ENCODE results near the gene DST. TPM values are rescaled to one million over a fixed set of nuclear protein-coding genes. Genes with fewer than 3 reads are reported as not detected.

DST gene
- total RNA-seq, 4 donors from 2014 or later = 114 to 219 (median 204) TPM

GRCh38 chr6:56685994-56686393, 43.3 kb upstream of the DST start:
- intact Hi-C loops (cut with DNase I; ENCODE audit: low total_unique reads) (no loop called here), in situ Hi-C loops (cut with MboI; ENCODE audit: low sequenced_read_pairs in 4 of 4) (no loop called here)
- Histone ChIP-seq H3K27ac (peak overlapping the region; percentile 89 to 96 (median 94)), H3K4me3 (no peak overlapping the region), H3K4me1 (peaks cover 68 to 79% of the 10 kb centered on the region in 2 donors), H3K9me3 (no peaks in the 10 kb centered on the region), H3K36me3 (no peaks in the 10 kb centered on the region), H3K27me3 (no peaks in the 10 kb centered on the region)
- TF ChIP-seq POLR2A (IDR thresholded peaks at IDR 0.05) = no peak
- TF ChIP-seq, protein P1, sequence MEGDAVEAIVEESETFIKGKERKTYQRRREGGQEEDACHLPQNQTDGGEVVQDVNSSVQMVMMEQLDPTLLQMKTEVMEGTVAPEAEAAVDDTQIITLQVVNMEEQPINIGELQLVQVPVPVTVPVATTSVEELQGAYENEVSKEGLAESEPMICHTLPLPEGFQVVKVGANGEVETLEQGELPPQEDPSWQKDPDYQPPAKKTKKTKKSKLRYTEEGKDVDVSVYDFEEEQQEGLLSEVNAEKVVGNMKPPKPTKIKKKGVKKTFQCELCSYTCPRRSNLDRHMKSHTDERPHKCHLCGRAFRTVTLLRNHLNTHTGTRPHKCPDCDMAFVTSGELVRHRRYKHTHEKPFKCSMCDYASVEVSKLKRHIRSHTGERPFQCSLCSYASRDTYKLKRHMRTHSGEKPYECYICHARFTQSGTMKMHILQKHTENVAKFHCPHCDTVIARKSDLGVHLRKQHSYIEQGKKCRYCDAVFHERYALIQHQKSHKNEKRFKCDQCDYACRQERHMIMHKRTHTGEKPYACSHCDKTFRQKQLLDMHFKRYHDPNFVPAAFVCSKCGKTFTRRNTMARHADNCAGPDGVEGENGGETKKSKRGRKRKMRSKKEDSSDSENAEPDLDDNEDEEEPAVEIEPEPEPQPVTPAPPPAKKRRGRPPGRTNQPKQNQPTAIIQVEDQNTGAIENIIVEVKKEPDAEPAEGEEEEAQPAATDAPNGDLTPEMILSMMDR (IDR thresholded peaks at IDR 0.05 in 4 of 5, conservative IDR thresholded peaks at IDR 0.05 in 1 of 5) = no peak
- ATAC-seq = no peak
- no peak for DNase-seq

- no peaks in the 10 kb centered on the region for H3K27me3 ChIP-seq
- H3K4me1 ChIP-seq = peaks cover 66 to 74% of the 10 kb centered on the region in 2 donors
- TF ChIP-seq POLR2A (IDR thresholded peaks at IDR 0.05) = no peak
- TF ChIP-seq, protein P1 (IDR thresholded peaks at IDR 0.05 in 4 of 5, conservative IDR thresholded peaks at IDR 0.05 in 1 of 5) = no peak
- H3K27ac ChIP-seq = peak overlapping the region; percentile 89 to 96 (median 94)
- DNase-seq = no peak
- intact Hi-C loops (cut with DNase I; ENCODE audit: low total_unique reads) (no loop called here), in situ Hi-C loops (cut with MboI; ENCODE audit: low sequenced_read_pairs in 4 of 4) (no loop called here)
- no peak for ATAC-seq
- no peaks in the 10 kb centered on the region for H3K9me3 ChIP-seq
- H3K36me3 ChIP-seq = no peaks in the 10 kb centered on the region
- no peak overlapping the region for H3K4me3 ChIP-seq
These were observed 42.5 kb upstream of the DST start for GRCh38 chr6:56685102-56685733.

DNA sequence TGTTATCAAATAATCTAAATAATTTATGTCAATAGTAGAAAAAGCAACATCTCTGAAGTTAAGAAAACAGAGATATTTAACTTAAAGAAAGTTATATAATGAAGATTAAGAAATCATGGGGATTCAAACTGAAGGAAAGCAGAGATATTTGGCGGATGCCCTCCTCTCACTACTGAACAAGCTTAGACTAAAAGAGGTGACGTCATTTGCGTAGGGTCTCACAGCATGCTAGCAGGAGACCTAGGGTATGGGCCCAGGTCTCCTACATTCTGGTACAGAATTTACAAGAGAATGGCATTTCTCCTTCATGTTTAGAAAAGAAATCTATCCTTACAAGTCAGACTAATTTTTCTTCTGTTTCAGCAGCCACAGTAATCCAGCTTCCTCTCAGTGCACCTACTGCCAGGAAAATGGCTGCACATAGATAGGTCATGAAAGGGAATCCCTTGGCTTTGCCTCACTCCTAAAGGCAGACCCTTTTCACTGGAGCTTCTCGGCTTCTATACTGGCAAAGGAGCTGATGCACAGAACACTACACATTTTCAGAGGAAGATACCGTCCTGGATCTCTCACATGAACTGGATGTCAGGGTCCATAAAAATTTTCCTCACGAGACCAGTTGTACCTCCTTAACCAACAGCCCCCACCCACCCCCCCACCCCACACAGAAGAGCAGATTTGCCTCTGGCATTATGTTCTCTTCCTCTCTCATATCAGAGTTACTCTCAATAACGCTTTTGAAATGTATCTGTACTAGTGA, 41.8 kb upstream of the DST start:
- peaks cover 64 to 68% of the 10 kb centered on the region in 2 donors for H3K4me1 ChIP-seq
- H3K27me3 ChIP-seq = no peaks in the 10 kb centered on the region
- no peak for TF ChIP-seq POLR2A (IDR thresholded peaks at IDR 0.05)
- TF ChIP-seq, protein P1 (IDR thresholded peaks at IDR 0.05 in 4 of 5, conservative IDR thresholded peaks at IDR 0.05 in 1 of 5) = no peak
- ATAC-seq = peak in 1 of 2 donors; percentile 9
- no peak for DNase-seq
- in situ Hi-C loops (cut with MboI; ENCODE audit: low sequenced_read_pairs in 4 of 4) (no loop called here), intact Hi-C loops (cut with DNase I; ENCODE audit: low total_unique reads) (no loop called here)
- H3K4me3 ChIP-seq = no peak overlapping the region
- H3K36me3 ChIP-seq = no peaks in the 10 kb centered on the region
- no peaks in the 10 kb centered on the region for H3K9me3 ChIP-seq
- peak overlapping the region; percentile 89 to 96 (median 94) for H3K27ac ChIP-seq

DNA sequence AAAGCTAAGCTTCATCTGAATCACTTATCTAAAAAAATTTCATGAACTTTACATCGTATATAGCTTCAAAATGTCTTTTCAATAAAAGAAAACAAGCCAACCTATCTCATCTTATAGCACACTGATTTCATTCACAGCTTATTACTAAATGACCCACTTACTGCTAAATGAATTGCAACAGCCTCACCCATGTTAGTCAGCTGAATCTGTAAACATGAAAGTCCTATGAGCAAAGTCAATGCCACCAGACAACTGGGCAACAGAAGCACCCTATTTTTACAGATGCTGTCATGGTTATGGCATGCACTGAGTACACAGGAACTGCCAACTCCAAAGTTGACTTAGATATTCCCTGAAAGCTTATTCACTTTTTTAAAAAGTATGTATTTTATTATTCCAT, 41.2 kb upstream of the DST start:
- DNase-seq (peak; percentile 80 to 83), ATAC-seq (peak; percentile 98 to 99)
- TF ChIP-seq POLR2A (IDR thresholded peaks at IDR 0.05) = peak; percentile 40 to 62
- TF ChIP-seq, protein P1 (IDR thresholded peaks at IDR 0.05 in 4 of 5, conservative IDR thresholded peaks at IDR 0.05 in 1 of 5) = no peak
- in situ Hi-C loops (cut with MboI; ENCODE audit: low sequenced_read_pairs in 4 of 4) (no loop called here), intact Hi-C loops (cut with DNase I; ENCODE audit: low total_unique reads) (no loop called here)
- peaks cover 58 to 62% of the 10 kb centered on the region in 2 donors for H3K4me1 ChIP-seq
- H3K27me3 ChIP-seq = no peaks in the 10 kb centered on the region
- peak overlapping the region; percentile 11 to 30 (median 22) for H3K4me3 ChIP-seq
- peak overlapping the region; percentile 89 to 96 (median 94) for H3K27ac ChIP-seq
- no peaks in the 10 kb centered on the region for H3K9me3 ChIP-seq
- no peaks in the 10 kb centered on the region for H3K36me3 ChIP-seq

Data from gastrocnemius medialis (tissue), 4 donors.